GM20000 (cell line): ENCODE results near the gene TICAM2.

Experiments
- DNase-seq: peaks from one replicate; pipeline ENCODE4 v3.0.0; 2012; ENCODE audit warnings: low spot score
- CTCF ChIP-seq: IDR thresholded peaks from 2 replicates; pipeline ENCODE4 v1.5.1; 2012; ENCODE audit warnings: mild to moderate bottlenecking, control low read depth; ENCODE audit errors: extremely low read depth, missing control alignments

Gene TICAM2

GRCh38 chr5:115624994-115625393, 22.7 kb upstream of the TICAM2 start:
- no peak for DNase-seq
- no peak for TF ChIP-seq CTCF

- no peak for DNase-seq
- TF ChIP-seq CTCF: no peak
These were observed 21.4 kb upstream of the TICAM2 start for GRCh38 chr5:115623658-115624057.

GRCh38 chr5:115621365-115621900, 19.2 kb upstream of the TICAM2 start:
- TF ChIP-seq CTCF: no peak
- DNase-seq: no peak

GRCh38 chr5:115616892-115617291, 14.6 kb upstream of the TICAM2 start:
- TF ChIP-seq CTCF: no peak
- DNase-seq: no peak

- DNase-seq: no peak
- TF ChIP-seq CTCF: no peak
These were observed 14.2 kb upstream of the TICAM2 start for GRCh38 chr5:115616472-115616871.

GRCh38 chr5:115611873-115612272, 9.6 kb upstream of the TICAM2 start:
- no peak for DNase-seq
- no peak for TF ChIP-seq CTCF

- TF ChIP-seq CTCF: no peak
- DNase-seq: no peak
These were observed 5.7 kb upstream of the TICAM2 start for GRCh38 chr5:115607935-115608334.
